ENCODE results near the gene ZNF524. TPM values are rescaled to one million over a fixed set of nuclear protein-coding genes. Genes with fewer than 3 reads are reported as not detected.

The ZNF524 gene
- total and polyA plus RNA-seq, 9 of the 15 experiments (the other 6 are each of a cell fraction or from before 2014, with no cell fraction given): 0.08 to 15.6 (median 2.9) TPM

Other genes starting within 250 kb of the ZNF524 start
Only the 7 nearest of the 29 such genes appear.
- 3.8 and 5.9 TPM in 2 replicates for gene ZNF579, start 19.4 kb upstream of the ZNF524 start, total RNA-seq (2014; rRNA removed)
- gene ZNF579, start 19.4 kb upstream of the ZNF524 start, total RNA-seq (2014; rRNA removed; fragmentation: Illumina TruSeq; extraction: Trizol): 1.0 and 1.3 TPM in 2 replicates
- gene ZNF579, start 19.4 kb upstream of the ZNF524 start, total RNA-seq (2015; rRNA removed; fragmentation: Illumina TruSeq; extraction: Trizol): 1.2 and 1.3 TPM in 2 replicates
- gene ZNF579, start 19.4 kb upstream of the ZNF524 start, total RNA-seq (2021): 15.0 and 15.9 TPM in 2 replicates
- 1.6 and 3.3 TPM in 2 replicates for gene ZNF579, start 19.4 kb upstream of the ZNF524 start, polyA plus RNA-seq (2011; rRNA removed)
- gene ZNF579, start 19.4 kb upstream of the ZNF524 start, polyA plus RNA-seq (2014; fragmentation: Illumina TruSeq; extraction: Trizol): 3.3 and 3.9 TPM in 2 replicates
- under 1 TPM; 0.06 to 0.08 TPM for gene ZNF579, start 19.4 kb upstream of the ZNF524 start, polyA plus RNA-seq (2014; fragmentation: Nextera tagmentation; extraction: Ambion mirVana)
- 3.4 and 4.9 TPM in 2 replicates for gene ZNF579, start 19.4 kb upstream of the ZNF524 start, polyA plus RNA-seq (2014; rRNA removed)
- gene FIZ1, start 771 bp upstream of the ZNF524 start, total RNA-seq (2014; rRNA removed): 5.9 and 7.3 TPM in 2 replicates
- gene FIZ1, start 771 bp upstream of the ZNF524 start, total RNA-seq (2014; rRNA removed; fragmentation: Illumina TruSeq; extraction: Trizol): 2.3 and 3.2 TPM in 2 replicates
- 4.7 and 5.5 TPM in 2 replicates for gene FIZ1, start 771 bp upstream of the ZNF524 start, total RNA-seq (2015; rRNA removed; fragmentation: Illumina TruSeq; extraction: Trizol)
- gene FIZ1, start 771 bp upstream of the ZNF524 start, total RNA-seq (2021): 14.4 and 17.5 TPM in 2 replicates
- gene FIZ1, start 771 bp upstream of the ZNF524 start, polyA plus RNA-seq (2011; rRNA removed): 3.8 and 4.7 TPM in 2 replicates
- 8.7 TPM in 2 replicates for gene FIZ1, start 771 bp upstream of the ZNF524 start, polyA plus RNA-seq (2014; fragmentation: Illumina TruSeq; extraction: Trizol)
- under 1 TPM; 0.79 to 0.81 TPM for gene FIZ1, start 771 bp upstream of the ZNF524 start, polyA plus RNA-seq (2014; fragmentation: Nextera tagmentation; extraction: Ambion mirVana)
- gene FIZ1, start 771 bp upstream of the ZNF524 start, polyA plus RNA-seq (2014; rRNA removed): 5.7 and 5.8 TPM in 2 replicates
- gene ZNF865, start 5.4 kb downstream of the ZNF524 start, total RNA-seq (2014; rRNA removed): 1.6 and 2.3 TPM in 2 replicates
- 0.29 and 0.40 TPM in 2 replicates for gene ZNF865, start 5.4 kb downstream of the ZNF524 start, total RNA-seq (2014; rRNA removed; fragmentation: Illumina TruSeq; extraction: Trizol)
- gene ZNF865, start 5.4 kb downstream of the ZNF524 start, total RNA-seq (2015; rRNA removed; fragmentation: Illumina TruSeq; extraction: Trizol): 1.4 and 1.5 TPM in 2 replicates
- 18.6 and 18.8 TPM in 2 replicates for gene ZNF865, start 5.4 kb downstream of the ZNF524 start, total RNA-seq (2021)
- gene ZNF865, start 5.4 kb downstream of the ZNF524 start, polyA plus RNA-seq (2011; rRNA removed): 1.2 and 1.5 TPM in 2 replicates
- gene ZNF865, start 5.4 kb downstream of the ZNF524 start, polyA plus RNA-seq (2014; fragmentation: Illumina TruSeq; extraction: Trizol): 1.8 and 2.3 TPM in 2 replicates
- not detected for gene ZNF865, start 5.4 kb downstream of the ZNF524 start, polyA plus RNA-seq (2014; fragmentation: Nextera tagmentation; extraction: Ambion mirVana)
- gene ZNF865, start 5.4 kb downstream of the ZNF524 start, polyA plus RNA-seq (2014; rRNA removed): 6.7 and 6.9 TPM in 2 replicates
- gene ZNF784, start 24.3 kb downstream of the ZNF524 start, total RNA-seq (2014; rRNA removed): 2.0 and 3.8 TPM in 2 replicates
- gene ZNF784, start 24.3 kb downstream of the ZNF524 start, total RNA-seq (2014; rRNA removed; fragmentation: Illumina TruSeq; extraction: Trizol): 1.6 TPM in 2 replicates
- 2.7 and 3.2 TPM in 2 replicates for gene ZNF784, start 24.3 kb downstream of the ZNF524 start, total RNA-seq (2015; rRNA removed; fragmentation: Illumina TruSeq; extraction: Trizol)
- 4.6 and 6.1 TPM in 2 replicates for gene ZNF784, start 24.3 kb downstream of the ZNF524 start, total RNA-seq (2021)
- gene ZNF784, start 24.3 kb downstream of the ZNF524 start, polyA plus RNA-seq (2011; rRNA removed): 2.1 and 3.5 TPM in 2 replicates
- 4.1 and 5.1 TPM in 2 replicates for gene ZNF784, start 24.3 kb downstream of the ZNF524 start, polyA plus RNA-seq (2014; fragmentation: Illumina TruSeq; extraction: Trizol)
- gene ZNF784, start 24.3 kb downstream of the ZNF524 start, polyA plus RNA-seq (2014; fragmentation: Nextera tagmentation; extraction: Ambion mirVana): under 1 TPM; 0.14 to 0.17 TPM
- 4.1 and 4.4 TPM in 2 replicates for gene ZNF784, start 24.3 kb downstream of the ZNF524 start, polyA plus RNA-seq (2014; rRNA removed)
- 13.9 and 24.4 TPM in 2 replicates for gene ZNF580, start 40.7 kb downstream of the ZNF524 start, total RNA-seq (2014; rRNA removed)
- gene ZNF580, start 40.7 kb downstream of the ZNF524 start, total RNA-seq (2014; rRNA removed; fragmentation: Illumina TruSeq; extraction: Trizol): 5.2 and 5.7 TPM in 2 replicates
- 6.0 and 6.8 TPM in 2 replicates for gene ZNF580, start 40.7 kb downstream of the ZNF524 start, total RNA-seq (2015; rRNA removed; fragmentation: Illumina TruSeq; extraction: Trizol)
- gene ZNF580, start 40.7 kb downstream of the ZNF524 start, total RNA-seq (2021): 38.0 and 47.4 TPM in 2 replicates
- 5.0 and 7.7 TPM in 2 replicates for gene ZNF580, start 40.7 kb downstream of the ZNF524 start, polyA plus RNA-seq (2011; rRNA removed)
- 12.7 and 15.5 TPM in 2 replicates for gene ZNF580, start 40.7 kb downstream of the ZNF524 start, polyA plus RNA-seq (2014; fragmentation: Illumina TruSeq; extraction: Trizol)
- gene ZNF580, start 40.7 kb downstream of the ZNF524 start, polyA plus RNA-seq (2014; fragmentation: Nextera tagmentation; extraction: Ambion mirVana): 1 to 10 TPM; 2.3 to 3.9 TPM
- 25.2 and 30.8 TPM in 2 replicates for gene ZNF580, start 40.7 kb downstream of the ZNF524 start, polyA plus RNA-seq (2014; rRNA removed)
- 18.6 and 26.4 TPM in 2 replicates for gene ZNF581, start 43.4 kb downstream of the ZNF524 start, total RNA-seq (2014; rRNA removed)
- gene ZNF581, start 43.4 kb downstream of the ZNF524 start, total RNA-seq (2014; rRNA removed; fragmentation: Illumina TruSeq; extraction: Trizol): 7.3 and 8.5 TPM in 2 replicates
- 8.6 and 11.0 TPM in 2 replicates for gene ZNF581, start 43.4 kb downstream of the ZNF524 start, total RNA-seq (2015; rRNA removed; fragmentation: Illumina TruSeq; extraction: Trizol)
- gene ZNF581, start 43.4 kb downstream of the ZNF524 start, total RNA-seq (2021): 35.7 and 39.4 TPM in 2 replicates
- 15.4 and 26.0 TPM in 2 replicates for gene ZNF581, start 43.4 kb downstream of the ZNF524 start, polyA plus RNA-seq (2011; rRNA removed)
- 15.7 and 23.2 TPM in 2 replicates for gene ZNF581, start 43.4 kb downstream of the ZNF524 start, polyA plus RNA-seq (2014; fragmentation: Illumina TruSeq; extraction: Trizol)
- 1 to 10 TPM; 2.4 to 5.8 TPM for gene ZNF581, start 43.4 kb downstream of the ZNF524 start, polyA plus RNA-seq (2014; fragmentation: Nextera tagmentation; extraction: Ambion mirVana)
- gene ZNF581, start 43.4 kb downstream of the ZNF524 start, polyA plus RNA-seq (2014; rRNA removed): 23.2 and 24.0 TPM in 2 replicates
- 17.8 and 21.9 TPM in 2 replicates for gene CCDC106, start 47.9 kb downstream of the ZNF524 start, total RNA-seq (2014; rRNA removed)
- gene CCDC106, start 47.9 kb downstream of the ZNF524 start, total RNA-seq (2014; rRNA removed; fragmentation: Illumina TruSeq; extraction: Trizol): 4.2 and 7.0 TPM in 2 replicates
- 12.2 and 14.3 TPM in 2 replicates for gene CCDC106, start 47.9 kb downstream of the ZNF524 start, total RNA-seq (2015; rRNA removed; fragmentation: Illumina TruSeq; extraction: Trizol)
- gene CCDC106, start 47.9 kb downstream of the ZNF524 start, total RNA-seq (2021): 27.5 and 28.2 TPM in 2 replicates
- 7.6 and 11.2 TPM in 2 replicates for gene CCDC106, start 47.9 kb downstream of the ZNF524 start, polyA plus RNA-seq (2011; rRNA removed)
- gene CCDC106, start 47.9 kb downstream of the ZNF524 start, polyA plus RNA-seq (2014; fragmentation: Illumina TruSeq; extraction: Trizol): 19.1 and 21.9 TPM in 2 replicates
- under 1 TPM in 1 of 2 experiments, not detected in 1; 0.10 TPM for gene CCDC106, start 47.9 kb downstream of the ZNF524 start, polyA plus RNA-seq (2014; fragmentation: Nextera tagmentation; extraction: Ambion mirVana)
- gene CCDC106, start 47.9 kb downstream of the ZNF524 start, polyA plus RNA-seq (2014; rRNA removed): 24.1 and 25.9 TPM in 2 replicates